Heart left ventricle (tissue), 13 donors: ENCODE measurements around the gene TBC1D32.

Experiments
- POLR2A ChIP-seq, 2 donors: fragments of 450-650 bp; IDR thresholded peaks; one replicate each; pipeline ENCODE4 v1.6.1; 2017; ENCODE audit warnings: antibody characterized with exemption in 2 of 2, mild to moderate bottlenecking in 2 of 2, moderate library complexity in 2 of 2
- TF ChIP-seq, protein P1 (sequence below), 12 donors: fragments of 200-600 bp; sonication (generic) in 4 of 12; IDR thresholded peaks; one replicate each; pipeline versions ENCODE4 v1.5.0 to v1.8.0; 2018 to 2022; ENCODE audit warnings: antibody characterized with exemption in 12 of 12, mild to moderate bottlenecking in 5 of 12
- donor health status: ischemic (EF 13 %, LVEDD 7.1; RV severe dilation, severe dysfunction).
- donor health status: DM: no; HTN: yes; CAD: no.
- donor health status: DM: no; HTN: no; CAD: no.
- donor health status: ischemic (EF 25% LVEDD 6.9; RV normal size, moderate dysfunction).
- donor health status: ischemic (EF 25% LVEDD 5.7; RV mildly dilated, moderate dysfunction).
- donor health status: ischemic (EF 35%, LVEDD 5.7; RV mildly dilated, moderate dysfunction).
- donor health status: nonischemic (EF 11% LVEDD 7.7; RV severe dilation, severe dysfunction).
- donor health status: DM: yes; HTN: yes; CAD: no.
- donor health status: PGD.
- donor health status: ischemic (EF 29% LVEDD 5.4; RV normal size, mild dysfunction).
- donor health status: nonischemic (EF 23%, LVEDD 6.1; RV moderate dilation, normal function).

DNA sequence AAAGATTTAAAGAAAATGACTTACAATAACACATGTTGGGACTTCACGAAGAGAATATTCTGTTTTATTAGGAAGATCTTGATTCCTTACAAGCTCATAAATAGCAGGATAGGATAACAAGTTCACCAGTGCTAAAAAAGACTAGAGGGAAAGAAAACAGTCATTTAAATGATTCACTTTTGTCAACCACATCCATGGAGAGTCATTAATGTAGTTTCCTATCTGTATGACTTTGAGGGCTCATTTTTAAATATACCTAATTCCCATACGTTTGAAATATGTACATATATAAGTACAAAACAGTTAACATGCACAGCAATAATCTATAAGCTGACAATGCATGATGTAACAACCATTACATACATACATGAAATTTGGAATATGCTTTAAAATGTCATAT lies 111.1 kb downstream of the TBC1D32 start:
- TF ChIP-seq, protein P1, sequence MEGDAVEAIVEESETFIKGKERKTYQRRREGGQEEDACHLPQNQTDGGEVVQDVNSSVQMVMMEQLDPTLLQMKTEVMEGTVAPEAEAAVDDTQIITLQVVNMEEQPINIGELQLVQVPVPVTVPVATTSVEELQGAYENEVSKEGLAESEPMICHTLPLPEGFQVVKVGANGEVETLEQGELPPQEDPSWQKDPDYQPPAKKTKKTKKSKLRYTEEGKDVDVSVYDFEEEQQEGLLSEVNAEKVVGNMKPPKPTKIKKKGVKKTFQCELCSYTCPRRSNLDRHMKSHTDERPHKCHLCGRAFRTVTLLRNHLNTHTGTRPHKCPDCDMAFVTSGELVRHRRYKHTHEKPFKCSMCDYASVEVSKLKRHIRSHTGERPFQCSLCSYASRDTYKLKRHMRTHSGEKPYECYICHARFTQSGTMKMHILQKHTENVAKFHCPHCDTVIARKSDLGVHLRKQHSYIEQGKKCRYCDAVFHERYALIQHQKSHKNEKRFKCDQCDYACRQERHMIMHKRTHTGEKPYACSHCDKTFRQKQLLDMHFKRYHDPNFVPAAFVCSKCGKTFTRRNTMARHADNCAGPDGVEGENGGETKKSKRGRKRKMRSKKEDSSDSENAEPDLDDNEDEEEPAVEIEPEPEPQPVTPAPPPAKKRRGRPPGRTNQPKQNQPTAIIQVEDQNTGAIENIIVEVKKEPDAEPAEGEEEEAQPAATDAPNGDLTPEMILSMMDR (IDR thresholded peaks at IDR 0.05) = no peak
- TF ChIP-seq POLR2A (IDR thresholded peaks at IDR 0.05) = no peak
